ENCODE results near the gene TBC1D22A. TPM values are rescaled to one million over a fixed set of nuclear protein-coding genes. Genes with fewer than 3 reads are reported as not detected.

TBC1D22A gene
- total RNA-seq, 1 experiment from 2014 or later, result 20.9 TPM

- TF ChIP-seq ZBTB33 (IDR thresholded peaks at IDR 0.05; ENCODE audit: extremely low read depth, insufficient replicate concordance, low read length), result no peak
Observed at GRCh38 chr22:46856661-46857060, 94.2 kb downstream of the TBC1D22A start (continued).

GRCh38 chr22:46857142-46857884, 94.9 kb downstream of the TBC1D22A start:
- no peak for DNase-seq (ENCODE audit: low read depth, low spot score)
- Histone ChIP-seq H3K4me2 (ENCODE audit: low read length) (no peak overlapping the region), H3K36me3 (ENCODE audit: control insufficient read depth in 1 of 2, insufficient read depth in 2 of 2, low read length in 2 of 2) (no peaks in the 10 kb centered on the region), H3K27ac (ENCODE audit: low read depth, low read length) (no peak overlapping the region), H3K9me2 (ENCODE audit: insufficient read depth) (no peaks in the 10 kb centered on the region), H3K27me3 (ENCODE audit: insufficient read depth, low read length) (no peaks in the 10 kb centered on the region), H3K9ac (ENCODE audit: low read length) (no peak overlapping the region), H3K79me2 (ENCODE audit: insufficient read depth, low read length) (peaks cover 4% of the 10 kb centered on the region; the same call in 1 of the 2 replicates), H3K4me1 (ENCODE audit: control insufficient read depth in 1 of 2, insufficient read depth in 2 of 2, low read length in 2 of 2) (peaks cover 0 to 5% of the 10 kb centered on the region in 2 experiments; a peak in 2 of 4 replicates), H2AFZ (ENCODE audit: low read depth, low read length, poor library complexity, severe bottlenecking) (no peak overlapping the region), H4K20me1 (ENCODE audit: insufficient read depth) (no peaks in the 10 kb centered on the region), H3K9me3 (ENCODE audit: control insufficient read depth in 1 of 2, insufficient read depth in 1 of 2, low read depth in 1 of 2, low read length in 2 of 2) (no peaks in the 10 kb centered on the region), H3K4me3 (replicated peaks in 1 of 2; ENCODE audit: low read depth in 1 of 2, low read length in 2 of 2) (no peak overlapping the region)
- TF ChIP-seq SIN3A (IDR thresholded peaks at IDR 0.05; ENCODE audit: low read depth), result no peak
- no peak for TF ChIP-seq EZH2 (IDR thresholded peaks at IDR 0.05)
- TF ChIP-seq CEBPB (IDR thresholded peaks at IDR 0.05; ENCODE audit: low read depth), result no peak
- TF ChIP-seq CTCF (IDR thresholded peaks at IDR 0.05 in 2 of 3, conservative IDR thresholded peaks at IDR 0.05 in 1 of 3; ENCODE audit: borderline replicate concordance in 1 of 3, insufficient read depth in 1 of 3, low read depth in 2 of 3, low read length in 2 of 3), result no peak
- no peak for TF ChIP-seq ATF3 (IDR thresholded peaks at IDR 0.05)
- ATAC-seq, result no peak
- no TSS peak for BruUV-seq (replicated peaks)
- ChIA-PET POLR2A (no interaction called here), RAD21 (ENCODE audit: low non-redundant PET in 1 of 2, low total read pairs in 2 of 2, uncharacterized antibody in 2 of 2, unreplicated experiment in 2 of 2) (no interaction called here), CTCF (no interaction called here)
- intact Hi-C loops (cut with micrococcal nuclease), result no loop called here
